ENCODE results near the gene GPX1.
"Not testable (repeated sequence)": the region's sequence is repeated elsewhere in the genome, so short reads cannot be mapped to it uniquely, and the experiment has no call there.

Gene GPX1

GRCh38 chr3:49358217-49358883 lies at the start of gene GPX1:
GPX1 (minus strand) TSS chr3:49358353; CDS start chr3:49358278, 75 bp downstream.
- H3K4me1 Mint-ChIP-seq = peaks cover 19% of the 10 kb centered on the region
- no peaks in the 10 kb centered on the region for H3K9me3 Mint-ChIP-seq
- peaks cover 11% of the 10 kb centered on the region for H3K36me3 Mint-ChIP-seq
- H3K4me3 Mint-ChIP-seq = peak within 1 kb of the TSS; percentile 96
- H3K27me3 Mint-ChIP-seq = no peaks in the 10 kb centered on the region
- H3K27ac Mint-ChIP-seq = peak within 1 kb of the TSS; percentile 94

- H3K27me3 Mint-ChIP-seq = no peaks in the 10 kb centered on the region
- H3K4me1 Mint-ChIP-seq = peaks cover 48% of the 10 kb centered on the region
- peak overlapping the region; percentile 33 for H3K4me3 Mint-ChIP-seq
- peak overlapping the region; percentile 95 for H3K27ac Mint-ChIP-seq
- H3K9me3 Mint-ChIP-seq = no peaks in the 10 kb centered on the region
- peaks cover 3% of the 10 kb centered on the region for H3K36me3 Mint-ChIP-seq
These were observed 48.7 kb upstream of the GPX1 start for GRCh38 chr3:49406571-49407565.

- H3K9me3 Mint-ChIP-seq, H3K36me3 Mint-ChIP-seq, H3K27me3 Mint-ChIP-seq: not testable (repeated sequence)
- peak overlapping the region; percentile 33 for H3K27ac Mint-ChIP-seq
- peaks cover 58% of the 10 kb centered on the region for H3K4me1 Mint-ChIP-seq
- H3K4me3 Mint-ChIP-seq = peak overlapping the region; percentile 12
These were observed 47.4 kb upstream of the GPX1 start for GRCh38 chr3:49405570-49405969.

GRCh38 chr3:49403891-49404290 lies 45.7 kb upstream of the GPX1 start:
- H3K4me3 Mint-ChIP-seq = no peak overlapping the region
- peak overlapping the region; percentile 30 for H3K27ac Mint-ChIP-seq
- peaks cover 12% of the 10 kb centered on the region for H3K36me3 Mint-ChIP-seq
- H3K9me3 Mint-ChIP-seq = no peaks in the 10 kb centered on the region
- H3K4me1 Mint-ChIP-seq = peaks cover 61% of the 10 kb centered on the region
- no peaks in the 10 kb centered on the region for H3K27me3 Mint-ChIP-seq

- Mint-ChIP-seq H3K4me3 (no peak overlapping the region), H3K9me3 (no peaks in the 10 kb centered on the region), H3K27me3 (no peaks in the 10 kb centered on the region), H3K36me3 (peaks cover 14% of the 10 kb centered on the region), H3K27ac (no peak overlapping the region), H3K4me1 (peaks cover 61% of the 10 kb centered on the region)
These were observed 43.6 kb upstream of the GPX1 start for GRCh38 chr3:49401766-49402165.

GRCh38 chr3:49399461-49399860 lies 41.3 kb upstream of the GPX1 start:
- Mint-ChIP-seq H3K36me3 (peaks cover 14% of the 10 kb centered on the region), H3K27me3 (no peaks in the 10 kb centered on the region), H3K27ac (no peak overlapping the region), H3K4me1 (peaks cover 65% of the 10 kb centered on the region), H3K4me3 (no peak overlapping the region), H3K9me3 (no peaks in the 10 kb centered on the region)

- H3K4me1 Mint-ChIP-seq = peaks cover 80% of the 10 kb centered on the region
- H3K27me3 Mint-ChIP-seq = no peaks in the 10 kb centered on the region
- no peak overlapping the region for H3K4me3 Mint-ChIP-seq
- H3K27ac Mint-ChIP-seq = no peak overlapping the region
- no peaks in the 10 kb centered on the region for H3K9me3 Mint-ChIP-seq
- H3K36me3 Mint-ChIP-seq = peaks cover 12% of the 10 kb centered on the region
These were observed 39.3 kb upstream of the GPX1 start for GRCh38 chr3:49397470-49397869.

GRCh38 chr3:49391310-49391709 lies 33.2 kb upstream of the GPX1 start:
- H3K4me3 Mint-ChIP-seq, H3K36me3 Mint-ChIP-seq, H3K27ac Mint-ChIP-seq, H3K9me3 Mint-ChIP-seq, H3K27me3 Mint-ChIP-seq: not testable (repeated sequence)
- H3K4me1 Mint-ChIP-seq = peaks cover 53% of the 10 kb centered on the region

- Mint-ChIP-seq H3K4me3 (no peak overlapping the region), H3K9me3 (no peaks in the 10 kb centered on the region), H3K27ac (no peak overlapping the region), H3K36me3 (peaks cover 3% of the 10 kb centered on the region), H3K27me3 (no peaks in the 10 kb centered on the region), H3K4me1 (peaks cover 51% of the 10 kb centered on the region)
These were observed 31.1 kb upstream of the GPX1 start for GRCh38 chr3:49389297-49389696.

- Mint-ChIP-seq H3K4me1 (peaks cover 55% of the 10 kb centered on the region), H3K27me3 (no peaks in the 10 kb centered on the region), H3K4me3 (peak overlapping the region; percentile 30), H3K27ac (no peak overlapping the region), H3K9me3 (no peaks in the 10 kb centered on the region), H3K36me3 (peaks cover 5% of the 10 kb centered on the region)
These were observed 30.2 kb upstream of the GPX1 start for GRCh38 chr3:49388289-49388820.

- Mint-ChIP-seq H3K36me3 (peaks cover 5% of the 10 kb centered on the region), H3K27me3 (no peaks in the 10 kb centered on the region), H3K9me3 (no peaks in the 10 kb centered on the region), H3K4me1 (peaks cover 54% of the 10 kb centered on the region), H3K27ac (no peak overlapping the region), H3K4me3 (peak overlapping the region; percentile 16)
These were observed 29.6 kb upstream of the GPX1 start for GRCh38 chr3:49387721-49388120.

GRCh38 chr3:49386056-49386756 lies 28.1 kb upstream of the GPX1 start:
- Mint-ChIP-seq H3K4me3 (no peak overlapping the region), H3K36me3 (peaks cover 5% of the 10 kb centered on the region), H3K27ac (peak overlapping the region; percentile 75), H3K4me1 (peaks cover 55% of the 10 kb centered on the region), H3K27me3 (no peaks in the 10 kb centered on the region), H3K9me3 (no peaks in the 10 kb centered on the region)

GRCh38 chr3:49385617-49386016 lies 27.5 kb upstream of the GPX1 start:
- Mint-ChIP-seq H3K4me1 (peaks cover 58% of the 10 kb centered on the region), H3K36me3 (peaks cover 5% of the 10 kb centered on the region), H3K27me3 (no peaks in the 10 kb centered on the region), H3K9me3 (no peaks in the 10 kb centered on the region), H3K4me3 (no peak overlapping the region), H3K27ac (no peak overlapping the region)

- no peak overlapping the region for H3K4me3 Mint-ChIP-seq
- H3K27ac Mint-ChIP-seq = peak overlapping the region; percentile 46
- peaks cover 74% of the 10 kb centered on the region for H3K4me1 Mint-ChIP-seq
- peaks cover 12% of the 10 kb centered on the region for H3K36me3 Mint-ChIP-seq
- no peaks in the 10 kb centered on the region for H3K9me3 Mint-ChIP-seq
- H3K27me3 Mint-ChIP-seq = no peaks in the 10 kb centered on the region
These were observed 25.2 kb upstream of the GPX1 start for GRCh38 chr3:49383387-49383786.

- no peaks in the 10 kb centered on the region for H3K9me3 Mint-ChIP-seq
- no peak overlapping the region for H3K4me3 Mint-ChIP-seq
- H3K27me3 Mint-ChIP-seq = no peaks in the 10 kb centered on the region
- H3K36me3 Mint-ChIP-seq = peaks cover 11% of the 10 kb centered on the region
- H3K27ac Mint-ChIP-seq = peak overlapping the region; percentile 79
- H3K4me1 Mint-ChIP-seq = peaks cover 61% of the 10 kb centered on the region
These were observed 20.2 kb upstream of the GPX1 start for GRCh38 chr3:49378249-49378895.
